Stimulated activated CD4-positive, alpha-beta T cell treated with anti-CD3 and anti-CD28 coated beads, TNF-alpha, amount 100 ng/mL, for 1 hour (primary cell): Measurements from ENCODE around the gene GSG1L2.

Experiments
- DNase-seq, 3 donors: peaks; one replicate each; pipeline ENCODE4 v3.0.0-alpha.2; 2020; ENCODE audit warnings: low read depth in 3 of 3, low spot score in 1 of 3

The GSG1L2 gene

DNA sequence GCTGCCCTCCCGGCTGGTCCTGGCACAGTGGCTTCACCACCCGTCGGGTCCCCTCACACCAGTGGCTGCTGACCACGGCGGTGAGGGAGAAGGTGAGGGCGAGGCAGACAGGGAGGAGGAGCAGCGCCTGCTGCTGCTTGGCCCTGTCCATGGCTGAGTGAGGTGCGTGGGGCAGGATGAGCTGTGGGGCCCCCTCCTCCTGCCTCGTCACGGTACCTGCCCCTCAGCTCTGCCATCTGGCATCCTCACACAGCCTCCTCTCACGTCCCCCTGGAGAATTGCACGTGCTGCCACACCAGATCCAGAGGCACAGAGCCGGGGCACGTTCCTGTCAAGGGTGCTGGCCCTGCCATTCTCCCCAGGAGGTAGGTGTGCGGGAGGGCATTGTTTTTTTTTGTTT lies at the start of gene GSG1L2:
Gene GSG1L2, minus strand, starts transcription at position 159 of the 400 bp plus-strand sequence. Its CDS starts 8 bp downstream, at position 151.
- DNase-seq: no peak

DNA sequence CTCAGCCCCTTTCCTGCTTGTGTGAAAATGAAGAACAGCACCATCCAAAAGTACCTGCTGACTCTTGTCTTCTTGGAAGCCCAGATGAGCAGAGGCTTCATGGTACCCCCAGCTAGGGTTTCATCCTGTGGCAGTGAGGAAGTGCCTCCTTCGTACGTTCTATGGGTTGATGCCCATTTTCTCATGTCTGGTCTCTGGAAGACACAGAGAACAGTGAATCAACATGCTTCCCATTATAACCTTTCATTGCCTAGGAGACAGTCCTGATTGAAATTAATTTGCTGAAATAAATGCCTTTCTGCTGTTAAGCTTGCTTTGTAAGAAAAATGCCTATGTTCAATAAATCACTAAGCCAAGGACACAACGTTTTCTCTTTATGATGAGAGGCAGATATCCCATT lies 46.7 kb upstream of the GSG1L2 start:
- no peak for DNase-seq

DNA sequence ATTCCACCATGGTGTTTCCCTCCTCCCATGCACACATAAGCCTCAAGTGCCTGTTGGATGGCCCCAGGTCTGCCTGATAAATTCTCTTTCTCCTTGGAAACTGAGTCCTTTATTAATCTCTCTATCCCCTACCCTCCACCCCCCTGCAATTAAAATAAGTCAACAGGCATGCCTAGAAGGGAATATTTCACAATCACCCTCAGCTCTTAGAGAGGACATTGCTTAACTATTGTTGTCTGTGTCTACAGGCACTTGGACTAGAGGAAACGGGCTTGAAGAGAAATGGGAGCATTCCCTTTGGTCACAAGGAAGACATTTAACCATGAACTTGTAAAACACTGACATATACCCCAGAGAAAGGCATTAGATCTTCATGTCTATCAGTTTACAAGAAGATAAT lies 43.7 kb upstream of the GSG1L2 start:
- DNase-seq: no peak

DNA sequence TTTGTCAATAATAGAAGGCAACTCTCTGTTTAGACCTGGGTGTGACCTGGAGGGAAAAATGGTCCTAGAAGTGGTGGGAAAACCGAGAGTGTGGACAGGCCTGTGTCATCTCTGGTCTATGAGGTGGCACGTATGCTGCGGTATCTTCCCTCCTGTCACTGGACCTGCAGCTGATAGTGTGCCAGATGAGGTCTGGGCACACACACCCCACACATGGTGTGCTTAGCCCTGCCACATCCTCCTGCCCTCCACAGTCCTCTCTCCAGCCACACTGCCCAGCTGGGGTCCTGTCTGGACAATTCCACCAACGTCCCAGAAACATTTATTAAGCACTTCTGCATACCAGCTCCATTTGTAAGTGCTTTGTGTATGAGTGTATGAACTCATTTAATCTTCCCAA lies 41.1 kb upstream of the GSG1L2 start:
- no peak for DNase-seq

DNA sequence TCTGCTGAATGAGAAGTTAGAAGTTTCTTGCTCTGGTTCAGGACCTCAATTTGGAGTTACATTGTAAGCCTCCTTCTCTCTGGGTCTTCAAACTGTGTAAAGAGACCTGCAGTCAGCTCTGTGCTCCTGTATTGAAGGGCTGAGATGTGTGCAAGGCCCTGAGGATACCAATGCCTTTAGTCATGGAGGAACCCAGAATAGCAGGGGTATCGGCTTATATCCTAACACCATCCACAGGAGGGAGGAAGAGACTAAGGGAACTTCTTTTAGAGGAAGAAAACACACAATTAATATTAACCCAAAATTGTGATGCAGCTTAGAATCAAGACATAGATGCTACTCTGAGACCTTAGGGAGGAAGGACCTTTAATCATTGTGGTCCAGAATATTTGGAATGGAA lies 40.3 kb upstream of the GSG1L2 start:
- DNase-seq: no peak

DNA sequence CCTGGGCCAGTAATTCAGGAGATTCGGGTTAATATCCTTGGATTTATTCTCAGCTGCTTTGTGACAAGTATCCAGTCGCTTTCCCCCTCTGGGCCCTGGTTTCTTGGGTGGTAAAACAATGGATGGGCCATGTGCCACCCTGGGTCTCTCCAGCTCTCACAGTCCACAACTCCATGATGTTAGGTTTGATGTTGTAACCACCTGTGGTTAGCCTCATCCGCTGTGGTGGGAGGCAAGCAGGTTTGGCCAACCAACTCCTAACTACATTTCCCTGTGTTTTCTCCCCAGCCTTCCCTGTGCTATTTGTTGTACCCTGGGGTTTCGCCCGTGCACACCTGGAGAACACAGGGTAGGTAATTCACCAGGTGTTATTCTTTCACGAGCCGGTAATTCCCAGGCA lies 39.0 kb upstream of the GSG1L2 start:
- no peak for DNase-seq

DNA sequence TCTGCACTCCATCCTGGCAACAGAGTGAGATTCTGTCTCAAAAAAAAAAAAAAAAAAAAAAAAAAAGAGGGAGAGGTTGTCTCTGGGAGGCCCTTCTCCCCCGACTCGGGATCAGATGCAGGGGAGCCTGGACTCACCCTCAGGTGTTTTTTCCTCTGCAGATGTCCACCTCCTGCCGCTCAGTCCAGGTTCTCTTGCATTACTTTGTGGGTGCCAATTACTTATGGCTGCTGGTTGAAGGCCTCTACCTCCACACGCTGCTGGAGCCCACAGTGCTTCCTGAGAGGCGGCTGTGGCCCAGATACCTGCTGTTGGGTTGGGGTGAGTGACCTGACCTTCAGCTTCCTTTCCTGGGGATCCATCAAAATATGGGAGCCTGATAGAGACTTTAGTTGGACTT lies 37.9 kb upstream of the GSG1L2 start:
- no peak for DNase-seq

DNA sequence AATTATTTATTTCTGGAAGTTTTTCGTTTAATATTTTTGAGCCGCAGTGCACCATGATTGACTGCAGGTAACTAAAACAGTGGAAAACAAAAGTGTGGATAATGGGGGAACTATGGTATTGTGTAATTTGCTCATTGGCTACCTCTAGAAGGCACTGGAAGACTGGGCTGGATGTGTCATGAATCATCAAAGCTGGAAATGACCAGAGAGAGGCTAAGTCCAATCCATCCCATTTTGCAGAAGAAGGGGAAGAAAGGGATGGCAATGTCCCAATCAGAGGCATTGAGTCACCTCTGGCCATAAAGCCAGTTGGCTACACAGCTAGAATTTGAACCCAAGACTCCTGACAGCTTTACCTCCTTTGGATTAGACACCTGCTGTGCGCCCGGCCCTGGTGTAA lies 33.2 kb upstream of the GSG1L2 start:
- no peak for DNase-seq

DNA sequence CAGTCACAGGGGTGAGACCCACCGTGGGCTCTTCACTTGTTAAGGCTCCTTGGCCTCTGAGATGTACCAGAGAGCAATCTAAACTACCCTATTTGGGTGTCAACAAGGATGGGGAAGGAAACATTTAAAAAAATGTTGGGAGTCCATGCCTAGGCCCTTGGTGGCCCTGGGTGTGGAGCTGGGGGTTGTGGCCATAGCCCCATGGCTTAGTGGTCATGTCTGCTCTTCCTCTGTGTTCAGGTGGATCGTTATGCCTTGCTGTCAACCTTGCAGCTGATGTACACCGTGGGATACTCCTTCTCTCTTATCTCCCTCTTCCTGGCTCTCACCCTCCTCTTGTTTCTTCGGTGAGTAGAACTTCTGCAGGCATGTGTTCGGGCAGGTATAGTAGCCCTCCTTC lies 32.4 kb upstream of the GSG1L2 start:
- no peak for DNase-seq

DNA sequence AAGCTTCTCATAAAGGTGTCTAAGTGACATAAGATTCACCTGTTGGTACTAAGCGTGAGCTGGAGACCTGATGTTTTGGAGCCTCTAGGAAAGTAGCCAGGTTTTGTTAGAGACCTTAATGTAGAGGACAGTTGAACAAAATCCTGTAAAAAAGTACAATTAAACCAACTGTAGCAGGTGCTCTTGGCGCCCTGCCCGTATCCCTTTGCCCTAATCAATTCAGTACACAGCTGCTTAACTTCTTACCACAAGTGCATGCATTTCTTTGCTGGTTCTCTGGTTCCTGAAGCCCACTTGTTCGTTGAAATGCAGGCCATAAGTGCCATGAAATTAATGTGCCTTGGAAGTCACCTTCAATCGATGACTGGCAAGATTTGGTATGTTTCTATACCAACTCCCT lies 28.3 kb upstream of the GSG1L2 start:
- no peak for DNase-seq

DNA sequence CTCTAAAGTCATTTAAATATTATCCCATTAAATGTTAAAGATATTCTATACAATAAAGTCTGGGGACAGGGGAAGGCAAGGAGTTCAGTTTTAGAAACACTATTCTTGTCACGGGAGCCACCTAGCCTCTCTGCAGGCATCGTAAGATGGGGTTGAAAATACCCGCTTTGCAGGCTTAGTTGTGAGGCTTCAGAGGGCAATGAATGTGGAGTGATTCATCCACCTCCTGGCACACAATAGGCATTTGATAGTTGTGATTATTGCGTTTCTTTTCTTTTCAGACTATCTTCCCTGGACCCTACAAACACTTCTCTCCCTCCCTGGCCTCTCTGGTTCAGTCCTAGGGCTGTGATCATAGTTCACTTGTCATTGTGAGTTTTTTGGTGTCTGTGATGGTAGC lies 23.4 kb upstream of the GSG1L2 start:
- DNase-seq: no peak

DNA sequence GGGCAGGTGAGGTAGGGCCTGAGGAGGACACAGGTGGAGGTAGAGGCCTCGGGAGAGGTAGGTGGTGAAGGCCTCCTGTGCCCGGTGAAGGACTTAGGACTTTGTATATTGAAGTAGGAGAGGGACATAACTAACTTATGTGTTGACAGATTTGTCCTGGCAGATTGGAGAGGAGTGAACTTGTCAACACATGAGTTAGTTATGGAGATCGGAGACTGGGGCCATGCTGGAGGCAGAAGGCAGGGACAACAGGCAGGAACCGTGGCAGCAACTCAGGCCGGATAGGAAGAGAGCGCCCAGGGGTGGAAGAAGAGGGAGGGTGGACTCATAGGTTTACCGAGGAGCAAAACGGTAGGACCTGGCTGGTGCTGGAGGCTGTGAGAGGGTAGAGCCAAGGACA lies 22.3 kb upstream of the GSG1L2 start:
- DNase-seq: no peak

DNA sequence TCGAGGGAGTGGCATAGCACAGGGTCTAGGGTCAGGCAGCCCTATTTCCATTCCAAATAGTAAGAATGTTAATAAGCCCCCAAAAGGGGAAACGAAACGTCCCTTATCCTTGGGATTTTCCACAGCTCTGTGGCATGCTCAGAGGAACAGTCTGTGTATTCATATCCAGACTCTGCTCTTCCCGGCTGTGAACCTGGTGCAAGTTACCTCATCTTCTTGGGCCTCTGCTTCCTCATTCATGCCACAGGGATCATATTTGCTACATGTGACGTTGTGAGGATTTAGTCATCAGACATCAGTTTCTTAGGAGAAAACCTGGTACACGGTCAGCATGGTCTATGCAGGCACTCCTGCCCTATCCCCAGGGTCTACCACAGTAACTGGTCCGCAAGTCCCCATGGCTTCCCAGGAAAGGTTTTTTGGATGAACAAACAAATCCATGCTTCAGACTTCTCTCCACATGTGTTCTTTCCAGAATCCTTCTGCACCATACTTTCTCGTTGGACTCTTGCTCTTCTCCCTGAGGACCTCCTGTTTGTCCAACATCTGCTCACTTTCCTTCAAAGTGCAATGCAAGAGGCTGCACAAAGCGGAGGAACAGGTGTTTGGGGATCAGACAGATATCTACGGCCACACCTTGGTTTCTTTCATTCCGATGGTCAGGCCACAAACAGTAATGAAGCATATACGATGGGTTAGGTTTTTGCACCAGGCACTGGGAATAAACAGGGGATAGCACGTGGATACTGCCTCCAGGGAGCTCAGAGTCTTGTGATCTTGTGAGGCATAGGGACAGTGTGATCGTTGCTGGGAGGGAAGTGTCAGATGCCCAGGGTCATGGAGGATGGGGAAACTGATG lies 21.5 kb upstream of the GSG1L2 start:
- DNase-seq: no peak

DNA sequence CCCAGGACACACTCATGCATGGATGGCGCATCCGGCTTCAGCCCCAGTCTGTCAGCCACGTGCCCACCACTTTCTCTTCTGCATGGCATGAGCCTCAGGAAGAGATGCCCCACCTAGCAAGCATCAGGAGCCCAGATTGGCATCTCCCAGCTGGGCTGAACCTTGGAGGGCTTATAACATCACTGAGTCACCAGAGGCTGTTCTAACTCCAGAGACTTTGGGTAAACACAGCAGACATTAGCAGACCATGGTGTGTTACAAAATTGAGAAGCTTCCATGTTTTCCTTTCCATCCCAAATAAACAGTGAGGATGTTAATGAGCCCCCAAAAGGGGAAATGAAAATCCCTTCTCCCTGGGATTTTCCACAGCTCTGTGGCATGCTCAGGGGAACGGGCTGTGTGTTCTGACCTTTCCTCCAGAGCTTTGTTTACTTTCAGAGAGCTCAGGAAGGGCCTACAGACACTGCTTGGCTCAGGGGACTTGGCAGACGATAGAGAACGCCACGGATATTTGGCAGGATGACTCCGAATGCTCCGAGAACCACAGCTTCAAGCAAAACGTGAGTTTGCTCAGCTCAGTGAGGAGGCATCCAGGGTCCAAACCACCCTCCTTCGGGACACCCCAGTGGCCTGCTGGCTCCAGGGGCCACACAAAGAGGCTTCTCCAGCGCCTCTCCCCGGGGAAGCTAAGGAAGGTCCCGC lies 20.3 kb upstream of the GSG1L2 start:
- no peak for DNase-seq

DNA sequence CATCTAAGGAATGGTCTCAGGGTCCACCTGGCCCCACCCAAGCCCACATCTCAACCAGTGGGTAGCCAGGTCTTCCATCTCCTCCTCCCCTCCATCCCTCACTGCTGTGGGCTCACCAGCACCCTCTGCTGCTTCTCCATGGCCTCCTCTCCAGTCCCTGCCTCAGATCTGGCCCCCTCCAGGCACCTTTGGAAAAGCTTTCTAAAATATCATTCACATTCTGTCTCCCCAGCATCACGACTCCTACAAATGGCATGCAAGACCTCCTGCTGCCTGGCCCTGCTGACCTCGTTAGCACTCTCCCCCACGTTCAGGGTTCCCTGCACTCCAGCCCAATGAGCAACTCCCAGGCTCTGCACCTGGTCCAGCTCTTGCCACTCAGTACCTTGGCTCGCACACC lies 17.6 kb upstream of the GSG1L2 start:
- no peak for DNase-seq

DNA sequence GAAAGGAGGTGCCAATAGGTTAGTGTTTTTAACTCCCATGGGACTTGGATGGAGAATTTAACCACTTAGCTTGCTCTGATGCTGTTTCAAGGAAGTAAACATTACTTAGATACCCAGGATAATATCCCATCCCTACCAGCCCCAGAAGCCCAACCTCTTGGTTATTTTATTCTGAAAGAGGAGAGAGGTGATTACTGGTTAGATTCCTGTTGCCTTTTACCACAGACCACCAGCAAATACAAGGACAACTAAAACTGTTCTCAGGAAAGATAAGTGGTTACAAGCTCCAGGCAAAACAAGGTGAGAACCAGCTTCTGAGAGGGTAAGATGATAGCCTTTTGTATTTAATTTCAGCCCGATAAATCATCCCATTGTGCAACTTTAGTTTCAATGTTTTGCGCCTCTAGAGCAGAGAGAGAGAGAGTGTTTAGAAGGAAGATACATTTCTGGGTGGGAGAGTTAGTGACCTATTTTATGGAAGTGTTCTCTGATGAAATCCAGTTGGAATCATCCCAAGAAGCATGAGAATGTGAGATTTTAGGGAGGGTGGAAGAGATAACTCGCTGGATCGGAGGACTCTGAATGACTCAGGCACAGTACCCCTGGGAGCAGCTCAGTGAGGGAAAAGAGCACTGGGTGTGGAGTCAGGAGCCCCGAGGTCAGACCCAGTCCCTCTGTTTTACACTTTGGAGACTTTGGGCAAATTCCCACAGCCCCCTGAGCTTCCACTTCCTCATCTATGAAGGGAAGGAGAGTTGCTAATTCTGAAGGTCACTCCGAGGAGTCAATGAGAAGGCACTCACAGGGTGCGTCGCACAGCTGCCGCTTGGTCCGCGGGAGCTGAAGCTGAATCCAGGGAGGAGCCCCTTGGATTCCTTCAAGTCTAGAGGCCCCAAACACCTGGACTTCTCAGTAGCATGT lies 15.9 kb upstream of the GSG1L2 start:
- no peak for DNase-seq

DNA sequence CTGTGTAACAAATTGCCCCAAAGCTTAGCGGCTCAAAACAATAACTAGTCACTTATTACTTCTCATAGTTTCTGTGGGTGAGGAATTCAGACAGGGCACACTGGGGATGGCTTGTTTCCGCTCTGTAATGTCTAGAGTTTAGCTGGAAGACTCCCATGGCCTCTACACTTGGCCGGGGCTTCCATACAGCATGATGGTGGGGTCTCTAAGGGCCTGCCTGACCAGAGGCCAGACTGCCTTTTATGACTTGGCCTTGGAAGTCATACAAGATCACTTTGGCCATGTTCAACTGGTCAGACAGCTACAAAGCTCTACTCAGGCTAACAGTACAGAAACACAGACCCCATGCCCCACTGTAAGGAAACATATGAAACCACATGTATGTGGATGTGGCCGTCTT lies 12.0 kb upstream of the GSG1L2 start:
- no peak for DNase-seq

DNA sequence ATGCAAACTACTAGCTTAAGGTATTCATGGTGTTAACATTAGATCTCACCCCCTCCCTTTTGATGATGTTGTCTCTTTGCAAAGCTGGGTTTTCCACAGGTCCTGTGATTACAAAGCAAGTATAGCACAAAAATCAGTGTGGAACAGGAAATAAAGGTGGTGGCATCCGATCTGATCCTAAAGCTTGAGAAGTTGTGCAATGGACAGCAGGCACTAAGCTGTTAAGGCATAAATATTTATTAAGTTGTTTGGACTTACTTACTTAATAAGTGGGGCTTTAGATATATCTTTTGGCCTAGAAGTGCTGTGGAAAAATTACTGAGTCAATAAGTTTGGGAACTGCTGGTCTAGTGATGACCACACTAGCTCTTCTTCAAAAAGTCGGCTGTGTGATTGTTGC lies 8.8 kb upstream of the GSG1L2 start:
- DNase-seq: no peak

DNA sequence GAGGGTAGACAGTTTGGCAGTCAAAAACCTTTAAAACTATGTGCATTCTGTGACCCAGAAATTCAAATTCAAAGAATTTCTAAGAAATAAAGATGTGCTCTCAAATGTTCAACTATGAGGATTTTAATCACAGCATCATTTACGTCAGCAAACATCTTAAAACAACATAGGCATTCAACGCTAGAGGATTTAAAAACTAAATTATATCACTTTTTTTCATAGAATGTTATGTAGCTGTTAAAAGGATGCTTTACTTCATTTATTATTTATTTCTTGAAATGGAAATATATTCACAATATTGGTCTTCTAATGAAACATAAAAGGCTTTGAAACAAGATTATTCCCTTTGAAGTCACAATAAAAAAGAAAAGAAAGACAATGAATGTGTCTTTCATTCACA lies 7.5 kb upstream of the GSG1L2 start:
- DNase-seq: no peak

DNA sequence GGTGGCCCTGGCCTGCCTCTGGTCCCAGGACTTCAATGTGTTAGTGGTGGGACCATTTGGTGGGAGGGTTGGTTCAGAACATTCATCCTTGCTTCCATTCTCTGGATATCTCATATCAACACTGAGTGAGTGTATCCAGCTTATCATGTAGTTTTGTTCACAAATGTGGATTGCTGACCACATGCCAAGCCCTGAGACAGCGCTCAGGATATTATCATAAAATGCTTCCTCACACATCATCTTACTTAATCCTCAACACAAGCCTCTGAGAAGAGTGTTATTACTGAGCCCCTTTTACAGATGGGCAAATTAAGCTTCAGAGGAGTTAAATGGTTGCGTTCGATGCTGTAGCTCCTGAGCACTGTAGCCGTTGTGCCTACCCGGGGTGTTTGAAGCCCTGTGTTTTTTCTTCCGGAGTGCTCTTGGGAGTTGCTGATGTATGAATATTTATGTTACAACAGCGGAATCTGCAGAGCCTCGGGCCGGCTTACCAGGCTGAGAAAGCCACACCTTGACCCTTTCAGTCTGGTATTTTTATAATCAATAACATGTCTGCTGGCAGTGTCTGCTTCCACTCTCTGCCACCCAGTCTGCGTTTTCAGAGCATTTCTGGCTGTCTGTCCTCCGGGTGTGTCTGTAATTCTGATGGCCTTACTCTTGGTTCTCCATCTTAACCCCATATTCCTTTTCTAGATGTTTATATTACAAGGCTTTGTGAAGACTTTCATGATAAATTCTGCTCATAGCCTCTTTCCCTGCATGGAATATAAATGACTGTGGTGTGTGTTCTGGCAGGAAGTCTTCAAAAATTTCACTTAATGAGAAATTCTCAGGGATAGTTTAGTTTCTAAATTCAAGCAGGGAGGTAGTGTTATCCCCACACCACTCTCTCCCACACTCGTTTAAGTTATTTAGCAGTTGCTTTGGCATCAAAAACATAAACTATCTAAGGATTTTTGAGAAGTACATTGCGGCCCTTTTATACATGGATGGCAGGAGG lies 6.7 kb upstream of the GSG1L2 start:
- no peak for DNase-seq
